ENCODE measurements around the gene CCDC182. TPM values are rescaled to one million over a fixed set of nuclear protein-coding genes. Genes with fewer than 3 reads are reported as not detected.
A peak's percentile ranks its signal among the peaks of the same experiment; 100 is the strongest.

Gene CCDC182
- total and polyA plus RNA-seq, 2 experiments from 2014 or later, result not detected

DNA sequence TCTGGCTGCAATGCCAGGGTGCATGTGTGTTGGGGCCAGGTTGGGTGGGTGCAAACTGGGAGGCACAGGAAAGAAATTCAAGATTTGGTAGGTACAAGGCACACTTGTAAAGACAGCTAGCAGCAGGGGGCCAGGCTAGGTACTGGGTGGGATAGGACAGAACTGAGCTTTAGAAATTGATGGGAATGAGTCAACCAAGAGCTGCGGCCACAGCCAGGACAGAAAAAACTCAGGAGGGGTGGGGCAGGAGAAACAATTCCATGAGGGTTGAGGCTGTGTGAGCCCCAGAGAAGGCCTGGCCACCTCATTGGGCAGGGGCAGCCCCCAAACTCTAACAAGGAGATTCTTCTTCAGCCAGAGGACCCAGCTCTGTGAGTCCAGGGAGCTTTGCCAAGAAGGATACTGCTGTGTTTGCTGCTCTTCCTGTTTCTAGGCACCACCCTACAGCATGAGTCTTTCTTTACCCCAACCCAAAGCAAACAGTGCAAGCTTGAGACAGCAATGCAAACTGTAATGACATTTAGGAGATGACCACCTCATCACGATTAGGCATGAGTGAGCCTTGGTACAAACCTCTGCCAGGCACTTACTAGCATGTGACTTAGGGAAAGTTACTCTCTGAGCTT is 21.3 kb upstream of the CCDC182 start:
- Mint-ChIP-seq H3K9me3 (no peaks in the 10 kb centered on the region), H3K27me3 (ENCODE audit: insufficient read depth, low read depth, poor library complexity) (peaks cover 2% of the 10 kb centered on the region), H3K4me3 (no peak overlapping the region), H3K36me3 (ENCODE audit: low read depth) (no peaks in the 10 kb centered on the region), H3K27ac (no peak overlapping the region), H3K4me1 (peaks cover 21% of the 10 kb centered on the region)
- no peak for TF ChIP-seq POLR2AphosphoS5 (IDR thresholded peaks at IDR 0.05; ENCODE audit: low read depth)
- no peak for TF ChIP-seq STAT1 (IDR thresholded peaks at IDR 0.05; ENCODE audit: unreplicated experiment)
- H3K9me2 ChIP-seq (ENCODE audit: insufficient read depth), result no peaks in the 10 kb centered on the region
- H3K79me2 ChIP-seq (replicated peaks; ENCODE audit: insufficient read depth), result no peaks in the 10 kb centered on the region
- no peak overlapping the region for H3K4me2 ChIP-seq
- H3K4me3 ChIP-seq, result no peak overlapping the region
- no peaks in the 10 kb centered on the region for H3K36me3 ChIP-seq (ENCODE audit: insufficient read depth)
- no peaks in the 10 kb centered on the region for H4K20me1 ChIP-seq (replicated peaks; ENCODE audit: insufficient read depth)
- no peaks in the 10 kb centered on the region for H3F3A ChIP-seq (replicated peaks; ENCODE audit: low read depth)
- ATAC-seq (no peak), DNase-seq (ENCODE audit: low spot score) (no peak)
- H3K4me1 ChIP-seq (ENCODE audit: insufficient read depth), result peaks cover 19% of the 10 kb centered on the region
- 0 out of 2 replicates have a peak overlapping the region, but pooled peaks have one; percentile 3 for H2AFZ ChIP-seq
- no peak overlapping the region for H3K27ac ChIP-seq (ENCODE audit: low read depth)
- H3K27me3 ChIP-seq (ENCODE audit: insufficient read depth), result no peaks in the 10 kb centered on the region

DNA sequence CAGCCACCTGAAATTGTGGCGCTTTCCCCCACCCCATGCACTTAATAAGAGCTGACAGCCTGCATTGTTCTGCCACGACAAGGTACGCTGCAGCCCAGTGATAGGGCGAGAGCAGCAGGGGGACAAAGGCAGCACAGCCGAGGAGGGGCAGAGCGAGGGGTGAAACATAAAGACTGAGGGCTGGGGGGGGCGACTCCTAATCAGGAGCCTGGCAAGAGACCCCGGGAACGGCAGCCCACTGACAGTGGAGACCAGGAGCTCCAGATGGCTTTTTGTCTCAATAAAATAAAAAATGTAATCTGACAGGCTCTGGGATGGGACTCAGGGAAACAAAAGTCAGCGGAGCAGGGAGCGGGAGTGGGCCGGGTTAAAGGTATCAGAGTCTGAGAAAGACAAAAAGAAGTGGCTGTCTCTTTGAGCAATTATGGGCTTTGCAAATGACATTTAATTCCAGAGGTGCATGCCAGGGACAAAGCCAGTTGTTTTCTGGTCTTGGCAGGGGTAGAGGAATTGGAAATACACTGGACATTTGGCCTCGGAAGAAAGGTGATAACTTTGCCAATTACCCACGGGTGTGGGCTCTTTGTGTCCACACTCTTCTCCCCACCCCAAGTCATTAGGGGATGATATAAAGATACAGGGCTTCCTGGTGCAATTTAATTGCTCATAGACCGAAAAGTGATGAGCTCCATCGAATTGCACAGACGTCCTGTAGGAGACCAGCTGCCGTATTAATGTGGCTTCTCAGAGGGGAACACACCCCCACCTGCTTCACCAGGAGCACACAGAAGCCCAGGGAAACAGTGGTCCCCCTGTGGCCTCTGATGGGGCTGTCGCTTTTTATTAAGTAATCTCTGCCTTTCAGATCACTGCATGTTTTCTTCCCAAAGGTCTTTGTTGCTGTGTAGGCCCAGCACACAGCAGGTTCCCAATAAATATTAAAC is 17.6 kb upstream of the CCDC182 start:
- Mint-ChIP-seq H3K9me3 (no peaks in the 10 kb centered on the region), H3K36me3 (ENCODE audit: low read depth) (no peaks in the 10 kb centered on the region), H3K27ac (no peak overlapping the region), H3K27me3 (ENCODE audit: insufficient read depth, low read depth, poor library complexity) (peaks cover 2% of the 10 kb centered on the region), H3K4me1 (peaks cover 19% of the 10 kb centered on the region), H3K4me3 (0 out of 3 replicates have a peak overlapping the region, but pooled peaks have one; percentile 3)
- H3K79me2 ChIP-seq (replicated peaks; ENCODE audit: insufficient read depth), result no peaks in the 10 kb centered on the region
- ATAC-seq, result peak; percentile 85
- peak; percentile 43 for DNase-seq (ENCODE audit: low spot score)
- no peaks in the 10 kb centered on the region for H3K27me3 ChIP-seq (ENCODE audit: insufficient read depth)
- H3K4me1 ChIP-seq (ENCODE audit: insufficient read depth), result peaks cover 13% of the 10 kb centered on the region
- peak overlapping the region; percentile 80 for H2AFZ ChIP-seq
- H3K36me3 ChIP-seq (ENCODE audit: insufficient read depth), result no peaks in the 10 kb centered on the region
- H4K20me1 ChIP-seq (replicated peaks; ENCODE audit: insufficient read depth), result no peaks in the 10 kb centered on the region
- 0 out of 2 replicates have a peak overlapping the region, but pooled peaks have one; percentile 6 for H3K4me2 ChIP-seq
- H3K4me3 ChIP-seq, result no peak overlapping the region
- H3K27ac ChIP-seq (ENCODE audit: low read depth), result no peak overlapping the region
- no peaks in the 10 kb centered on the region for H3K9me2 ChIP-seq (ENCODE audit: insufficient read depth)
- no peaks in the 10 kb centered on the region for H3F3A ChIP-seq (replicated peaks; ENCODE audit: low read depth)
- TF ChIP-seq CREB1 (CRISPR knock-in tag; IDR thresholded peaks at IDR 0.05; ENCODE audit: low read depth) (no peak), JUNB (IDR thresholded peaks at IDR 0.05; ENCODE audit: unreplicated experiment) (no peak), EZH2phosphoT487 (IDR thresholded peaks at IDR 0.05; ENCODE audit: unreplicated experiment) (no peak), EZH2 (IDR thresholded peaks at IDR 0.05; ENCODE audit: low read depth, unreplicated experiment) (no peak), ZNF114 (CRISPR knock-in tag; IDR thresholded peaks at IDR 0.05) (no peak), POLR2AphosphoS5 (IDR thresholded peaks at IDR 0.05; ENCODE audit: low read depth) (no peak), STAT1 (IDR thresholded peaks at IDR 0.05; ENCODE audit: unreplicated experiment) (no peak), ZNF331 (CRISPR knock-in tag; IDR thresholded peaks at IDR 0.05; ENCODE audit: low read depth) (no peak), NANOG (IDR thresholded peaks at IDR 0.05; ENCODE audit: borderline replicate concordance) (no peak)
- TF ChIP-seq, protein P1, sequence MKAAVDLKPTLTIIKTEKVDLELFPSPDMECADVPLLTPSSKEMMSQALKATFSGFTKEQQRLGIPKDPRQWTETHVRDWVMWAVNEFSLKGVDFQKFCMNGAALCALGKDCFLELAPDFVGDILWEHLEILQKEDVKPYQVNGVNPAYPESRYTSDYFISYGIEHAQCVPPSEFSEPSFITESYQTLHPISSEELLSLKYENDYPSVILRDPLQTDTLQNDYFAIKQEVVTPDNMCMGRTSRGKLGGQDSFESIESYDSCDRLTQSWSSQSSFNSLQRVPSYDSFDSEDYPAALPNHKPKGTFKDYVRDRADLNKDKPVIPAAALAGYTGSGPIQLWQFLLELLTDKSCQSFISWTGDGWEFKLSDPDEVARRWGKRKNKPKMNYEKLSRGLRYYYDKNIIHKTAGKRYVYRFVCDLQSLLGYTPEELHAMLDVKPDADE (IDR thresholded peaks at IDR 0.05), result no peak
- TF ChIP-seq, protein P2, sequence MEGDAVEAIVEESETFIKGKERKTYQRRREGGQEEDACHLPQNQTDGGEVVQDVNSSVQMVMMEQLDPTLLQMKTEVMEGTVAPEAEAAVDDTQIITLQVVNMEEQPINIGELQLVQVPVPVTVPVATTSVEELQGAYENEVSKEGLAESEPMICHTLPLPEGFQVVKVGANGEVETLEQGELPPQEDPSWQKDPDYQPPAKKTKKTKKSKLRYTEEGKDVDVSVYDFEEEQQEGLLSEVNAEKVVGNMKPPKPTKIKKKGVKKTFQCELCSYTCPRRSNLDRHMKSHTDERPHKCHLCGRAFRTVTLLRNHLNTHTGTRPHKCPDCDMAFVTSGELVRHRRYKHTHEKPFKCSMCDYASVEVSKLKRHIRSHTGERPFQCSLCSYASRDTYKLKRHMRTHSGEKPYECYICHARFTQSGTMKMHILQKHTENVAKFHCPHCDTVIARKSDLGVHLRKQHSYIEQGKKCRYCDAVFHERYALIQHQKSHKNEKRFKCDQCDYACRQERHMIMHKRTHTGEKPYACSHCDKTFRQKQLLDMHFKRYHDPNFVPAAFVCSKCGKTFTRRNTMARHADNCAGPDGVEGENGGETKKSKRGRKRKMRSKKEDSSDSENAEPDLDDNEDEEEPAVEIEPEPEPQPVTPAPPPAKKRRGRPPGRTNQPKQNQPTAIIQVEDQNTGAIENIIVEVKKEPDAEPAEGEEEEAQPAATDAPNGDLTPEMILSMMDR (conservative IDR thresholded peaks at IDR 0.05; ENCODE audit: low read depth in 2 of 2), result no peak
- TF ChIP-seq, protein P3, sequence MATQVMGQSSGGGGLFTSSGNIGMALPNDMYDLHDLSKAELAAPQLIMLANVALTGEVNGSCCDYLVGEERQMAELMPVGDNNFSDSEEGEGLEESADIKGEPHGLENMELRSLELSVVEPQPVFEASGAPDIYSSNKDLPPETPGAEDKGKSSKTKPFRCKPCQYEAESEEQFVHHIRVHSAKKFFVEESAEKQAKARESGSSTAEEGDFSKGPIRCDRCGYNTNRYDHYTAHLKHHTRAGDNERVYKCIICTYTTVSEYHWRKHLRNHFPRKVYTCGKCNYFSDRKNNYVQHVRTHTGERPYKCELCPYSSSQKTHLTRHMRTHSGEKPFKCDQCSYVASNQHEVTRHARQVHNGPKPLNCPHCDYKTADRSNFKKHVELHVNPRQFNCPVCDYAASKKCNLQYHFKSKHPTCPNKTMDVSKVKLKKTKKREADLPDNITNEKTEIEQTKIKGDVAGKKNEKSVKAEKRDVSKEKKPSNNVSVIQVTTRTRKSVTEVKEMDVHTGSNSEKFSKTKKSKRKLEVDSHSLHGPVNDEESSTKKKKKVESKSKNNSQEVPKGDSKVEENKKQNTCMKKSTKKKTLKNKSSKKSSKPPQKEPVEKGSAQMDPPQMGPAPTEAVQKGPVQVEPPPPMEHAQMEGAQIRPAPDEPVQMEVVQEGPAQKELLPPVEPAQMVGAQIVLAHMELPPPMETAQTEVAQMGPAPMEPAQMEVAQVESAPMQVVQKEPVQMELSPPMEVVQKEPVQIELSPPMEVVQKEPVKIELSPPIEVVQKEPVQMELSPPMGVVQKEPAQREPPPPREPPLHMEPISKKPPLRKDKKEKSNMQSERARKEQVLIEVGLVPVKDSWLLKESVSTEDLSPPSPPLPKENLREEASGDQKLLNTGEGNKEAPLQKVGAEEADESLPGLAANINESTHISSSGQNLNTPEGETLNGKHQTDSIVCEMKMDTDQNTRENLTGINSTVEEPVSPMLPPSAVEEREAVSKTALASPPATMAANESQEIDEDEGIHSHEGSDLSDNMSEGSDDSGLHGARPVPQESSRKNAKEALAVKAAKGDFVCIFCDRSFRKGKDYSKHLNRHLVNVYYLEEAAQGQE (IDR thresholded peaks at IDR 0.05; ENCODE audit: unreplicated experiment), result no peak
